Lung (tissue), 12 donors: ENCODE measurements around the gene DACT2. TPM values are rescaled to one million over a fixed set of nuclear protein-coding genes. Genes with fewer than 3 reads are reported as not detected.
"Not testable (repeated sequence)": the region's sequence is repeated elsewhere in the genome, so short reads cannot be mapped to it uniquely, and the experiment has no call there.

ENCODE experiments used
- ATAC-seq: fragments of 200-7000 bp; cut with Tn5 transposase; one replicate; pipeline ENCODE4 v1.9.1; 2020; ENCODE audit warnings: moderate number of reproducible peaks; ENCODE audit not compliant: insufficient read depth, low FRiP score
- DNase-seq, 3 donors: peaks; one replicate each; pipeline ENCODE4 v3.0.0-alpha.2; 2013 to 2017
- H3K27ac ChIP-seq, 2 donors: one replicate each; pipeline ENCODE4 v1.5.1; 2013; ENCODE audit warnings: mild to moderate bottlenecking in 2 of 2, moderate library complexity in 2 of 2, control low read depth in 1 of 2, inconsistent platforms in 1 of 2, low read depth in 1 of 2, low read length in 1 of 2
- H3K27me3 ChIP-seq, 3 donors: one replicate each; pipeline ENCODE4 v1.5.1; 2013; ENCODE audit warnings: low read length in 2 of 3; ENCODE audit not compliant: control insufficient read depth in 3 of 3, insufficient read depth in 3 of 3
- H3K36me3 ChIP-seq, 4 donors: one replicate each; pipeline ENCODE4 v1.5.1; 2013; ENCODE audit warnings: low read length in 4 of 4, mild to moderate bottlenecking in 1 of 4, moderate library complexity in 1 of 4; ENCODE audit not compliant: control insufficient read depth in 4 of 4, insufficient read depth in 4 of 4
- H3K4me1 ChIP-seq, 5 donors: one replicate each; pipeline ENCODE4 v1.5.1; 2013; ENCODE audit warnings: low read length in 5 of 5, mild to moderate bottlenecking in 2 of 5, moderate library complexity in 1 of 5; ENCODE audit not compliant: control insufficient read depth in 5 of 5, insufficient read depth in 5 of 5
- H3K4me3 ChIP-seq: one replicate; pipeline ENCODE4 v1.5.1; 2013; ENCODE audit warnings: mild to moderate bottlenecking, control low read depth, moderate library complexity
- H3K9ac ChIP-seq, 2 donors: one replicate each; pipeline ENCODE4 v1.5.1; 2013; ENCODE audit warnings: low read length in 2 of 2, control low read depth in 1 of 2; ENCODE audit not compliant: insufficient read depth in 1 of 2
- H3K9me3 ChIP-seq, 4 donors: one replicate each; pipeline ENCODE4 v1.5.1; 2013; ENCODE audit warnings: low read length in 3 of 4, mild to moderate bottlenecking in 1 of 4, moderate library complexity in 1 of 4; ENCODE audit not compliant: control insufficient read depth in 4 of 4, insufficient read depth in 3 of 4
- WGBS, 2 donors: extraction: QIAGEN DNeasy Blood & Tissue Kit; methylation state at CpG; one replicate each; pipeline ENCODE4 v1.1.7; 2013; 5-methylcytosine and 5-hydroxymethylcytosine counted together
- polyA plus RNA-seq, 2 donors: library from polyadenylated mRNA; stranded (reverse); fragments of 200-250 nt; gene quantifications; one replicate each; pipeline ENCODE4 v1.2.1, GENCODE V29; 2013
- total RNA-seq, 2 donors: library from RNA; depleted of rRNA in 1 of 2; stranded (reverse); fragments of >200 nt in 1 of 2; gene quantifications; one replicate each; pipeline ENCODE4 v1.2.1, GENCODE V29; 2014 to 2021
- TF ChIP-seq, protein P1 (sequence below): IDR thresholded peaks from 2 replicates; pipeline ENCODE4 v1.5.1; 2012; ENCODE audit warnings: mild to moderate bottlenecking; ENCODE audit errors: control extremely low read depth, extremely low read depth
- donor health status: control.
- donor health status: control.
- donor health status: Bipolar disorder and iron deficiency.
- donor health status: healthy.
- donor health status: DM: yes; HTN: yes; CAD: no.

DACT2 gene
- total and polyA plus RNA-seq, 4 donors: 0.30 to 2.6 (median 1.7) TPM

DNA sequence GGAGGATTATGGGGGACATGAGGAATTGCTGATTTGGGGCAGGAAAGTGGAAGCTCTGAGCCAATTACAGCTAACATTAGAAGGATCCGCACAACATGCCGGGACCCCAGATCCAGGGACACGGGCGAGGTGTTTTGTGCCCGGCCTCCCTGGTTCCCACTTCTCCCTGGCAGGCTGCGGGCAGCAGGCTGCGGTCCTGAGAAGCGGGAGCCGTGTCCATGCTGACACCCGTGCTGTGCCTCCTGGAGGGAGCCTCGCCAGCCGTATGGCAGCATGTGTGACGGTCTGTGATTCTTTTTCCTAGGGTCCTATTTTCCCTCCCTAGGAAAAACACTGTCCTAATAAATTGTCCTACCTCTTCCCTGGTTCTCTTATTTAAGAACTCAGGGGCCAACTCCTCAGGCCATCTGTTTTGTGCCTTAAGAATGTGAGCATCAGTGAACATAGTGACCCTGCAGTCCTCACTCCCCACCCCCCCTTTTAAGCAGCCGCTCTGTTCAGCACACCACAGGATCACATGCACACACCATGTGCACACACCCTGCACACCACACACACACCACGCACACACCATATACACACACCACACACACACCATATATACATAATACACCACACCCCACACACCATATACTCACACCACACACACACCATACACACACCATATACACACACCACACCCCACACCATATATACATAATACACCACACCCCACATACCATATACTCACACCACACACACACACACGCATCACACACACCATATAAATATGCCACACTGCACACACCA lies 49.9 kb downstream of the DACT2 start:
- no peak overlapping the region for H3K4me3 ChIP-seq
- ATAC-seq (no peak), DNase-seq (no peak)
- H3K9me3 ChIP-seq: no peaks in the 10 kb centered on the region
- TF ChIP-seq, protein P1, sequence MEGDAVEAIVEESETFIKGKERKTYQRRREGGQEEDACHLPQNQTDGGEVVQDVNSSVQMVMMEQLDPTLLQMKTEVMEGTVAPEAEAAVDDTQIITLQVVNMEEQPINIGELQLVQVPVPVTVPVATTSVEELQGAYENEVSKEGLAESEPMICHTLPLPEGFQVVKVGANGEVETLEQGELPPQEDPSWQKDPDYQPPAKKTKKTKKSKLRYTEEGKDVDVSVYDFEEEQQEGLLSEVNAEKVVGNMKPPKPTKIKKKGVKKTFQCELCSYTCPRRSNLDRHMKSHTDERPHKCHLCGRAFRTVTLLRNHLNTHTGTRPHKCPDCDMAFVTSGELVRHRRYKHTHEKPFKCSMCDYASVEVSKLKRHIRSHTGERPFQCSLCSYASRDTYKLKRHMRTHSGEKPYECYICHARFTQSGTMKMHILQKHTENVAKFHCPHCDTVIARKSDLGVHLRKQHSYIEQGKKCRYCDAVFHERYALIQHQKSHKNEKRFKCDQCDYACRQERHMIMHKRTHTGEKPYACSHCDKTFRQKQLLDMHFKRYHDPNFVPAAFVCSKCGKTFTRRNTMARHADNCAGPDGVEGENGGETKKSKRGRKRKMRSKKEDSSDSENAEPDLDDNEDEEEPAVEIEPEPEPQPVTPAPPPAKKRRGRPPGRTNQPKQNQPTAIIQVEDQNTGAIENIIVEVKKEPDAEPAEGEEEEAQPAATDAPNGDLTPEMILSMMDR: no peak
- H3K4me1 ChIP-seq: peaks cover 0 to 33% (median 16%) of the 10 kb centered on the region in 5 donors
- H3K27ac ChIP-seq: no peak overlapping the region
- no peaks in the 10 kb centered on the region for H3K27me3 ChIP-seq
- WGBS, 2 donors: 90 to 95% methylated on average over 16 of the region's 16 CpGs
- no peaks in the 10 kb centered on the region for H3K36me3 ChIP-seq
- H3K9ac ChIP-seq: no peak overlapping the region

DNA sequence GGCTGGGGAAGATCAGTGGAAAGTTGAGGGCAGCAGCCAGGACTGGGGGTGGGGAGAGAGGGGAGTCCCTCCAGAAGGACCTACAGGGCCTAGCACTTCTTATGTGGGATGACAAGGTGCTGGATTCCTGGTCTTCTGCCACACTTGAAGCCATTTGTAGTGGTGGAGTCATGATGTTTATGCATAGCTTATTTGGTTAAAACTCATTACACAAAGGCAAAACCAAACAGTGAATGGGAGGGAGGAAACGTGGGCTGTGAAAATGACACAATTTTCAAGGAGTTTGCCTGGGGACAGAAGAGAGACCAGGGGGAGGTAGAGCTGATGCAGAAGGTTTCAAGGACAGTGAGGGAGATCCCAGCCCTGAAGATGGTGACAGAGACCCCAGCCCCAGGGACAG lies 50.8 kb downstream of the DACT2 start:
- no peak for ATAC-seq
- WGBS, 2 donors: 37 to 55% methylated on average over 1 of the region's 1 CpG
- peaks cover 0 to 38% (median 16%) of the 10 kb centered on the region in 5 donors for H3K4me1 ChIP-seq
- no peaks in the 10 kb centered on the region for H3K36me3 ChIP-seq
- H3K9ac ChIP-seq: no peak overlapping the region
- no peak overlapping the region for H3K4me3 ChIP-seq
- no peaks in the 10 kb centered on the region for H3K9me3 ChIP-seq
- H3K27me3 ChIP-seq: no peaks in the 10 kb centered on the region
- H3K27ac ChIP-seq: no peak overlapping the region
- TF ChIP-seq, protein P1: no peak
- DNase-seq: no peak

GRCh38 chr6:168267779-168268178 lies 51.8 kb downstream of the DACT2 start:
- not testable (repeated sequence) for ATAC-seq, H3K36me3 ChIP-seq, H3K27me3 ChIP-seq, H3K4me3 ChIP-seq, H3K9ac ChIP-seq, H3K27ac ChIP-seq, H3K9me3 ChIP-seq, DNase-seq
- H3K4me1 ChIP-seq: peaks cover 0 to 28% (median 8%) of the 10 kb centered on the region in 5 donors
- WGBS, 2 donors: 74 to 87% methylated on average over 3 of the region's 3 CpGs

GRCh38 chr6:168265827-168266815 lies 53.5 kb downstream of the DACT2 start:
- Histone ChIP-seq H3K4me1 (peaks cover 0 to 23% (median 3%) of the 10 kb centered on the region in 5 donors), H3K9ac (no peak overlapping the region), H3K4me3 (no peak overlapping the region), H3K9me3 (no peaks in the 10 kb centered on the region), H3K27me3 (no peaks in the 10 kb centered on the region), H3K36me3 (no peaks in the 10 kb centered on the region), H3K27ac (no peak overlapping the region)
- TF ChIP-seq, protein P1: no peak
- 82 to 84% methylated on average over 15 of the region's 15 CpGs for WGBS, 2 donors
- ATAC-seq (no peak), DNase-seq (no peak)
